Ascending aorta (tissue), 2 donors: ENCODE results near the gene PCA3. TPM values are rescaled to one million over a fixed set of nuclear protein-coding genes. Genes with fewer than 3 reads are reported as not detected.

Experiments
- DNase-seq, 2 donors: peaks; one replicate each; pipeline ENCODE4 v3.0.0-alpha.2; 2019; ENCODE audit warnings: low spot score in 2 of 2
- H3K27ac ChIP-seq, 2 donors: fragments of 200-600 bp; sonication (generic); one replicate each; pipeline ENCODE4 v1.5.1; 2016 to 2017; ENCODE audit warnings: mild to moderate bottlenecking in 1 of 2
- H3K27me3 ChIP-seq: fragments of 200-600 bp; sonication (generic); one replicate; pipeline ENCODE4 v1.5.1; 2017
- H3K36me3 ChIP-seq, 2 donors: fragments of 200-600 bp; sonication (generic); one replicate each; pipeline ENCODE4 v1.5.1; 2016
- H3K4me1 ChIP-seq, 2 donors: fragments of 200-600 bp; sonication (generic); one replicate each; pipeline ENCODE4 v1.5.1; 2016 to 2017; ENCODE audit warnings: mild to moderate bottlenecking in 1 of 2
- H3K4me3 ChIP-seq, 2 donors: fragments of 200-600 bp; sonication (generic); one replicate each; pipeline ENCODE4 v1.5.1; 2016 to 2017; ENCODE audit warnings: mild to moderate bottlenecking in 1 of 2
- H3K9me3 ChIP-seq, 2 donors: fragments of 200-600 bp; sonication (generic); one replicate each; pipeline ENCODE4 v1.5.1; 2016
- CTCF ChIP-seq, 3 experiments: fragments of 200-600 bp in 2 of 3; fragments of 450-650 bp in 1 of 3; sonication (generic) in 2 of 3; IDR thresholded peaks; one replicate each; pipeline ENCODE4 v1.5.1; 2016 to 2019; ENCODE audit warnings: antibody characterized with exemption in 3 of 3, mild to moderate bottlenecking in 1 of 3, moderate library complexity in 1 of 3
- intact Hi-C: fragments of 100-400 bp; cut with DNase I; formaldehyde crosslinking; loops from one replicate; pipeline ENCODE4 v1.15.1; 2023
- total RNA-seq: library from RNA; depleted of rRNA; stranded (reverse); fragments of >200 nt; gene quantifications from one replicate; pipeline ENCODE4 v1.1.0, GENCODE V29; 2016

PCA3 gene
- total RNA-seq, 1 donor from 2014 or later, result not detected

- DNase-seq, result no peak
- Histone ChIP-seq H3K27me3 (no peaks in the 10 kb centered on the region), H3K4me1 (peaks cover 0 to 3% of the 10 kb centered on the region in 2 donors), H3K27ac (no peak overlapping the region), H3K9me3 (no peaks in the 10 kb centered on the region), H3K36me3 (peaks cover 0 to 4% of the 10 kb centered on the region in 2 donors), H3K4me3 (no peak overlapping the region)
- intact Hi-C loops, result no loop called here
- TF ChIP-seq CTCF (IDR thresholded peaks at IDR 0.05), result no peak
Measured at GRCh38 chr9:76789840-76790239, 25.6 kb downstream of the PCA3 start.

GRCh38 chr9:76793784-76794431 lies 29.7 kb downstream of the PCA3 start:
- Histone ChIP-seq H3K27me3 (no peaks in the 10 kb centered on the region), H3K27ac (no peak overlapping the region), H3K4me3 (no peak overlapping the region), H3K9me3 (no peaks in the 10 kb centered on the region), H3K36me3 (no peaks in the 10 kb centered on the region), H3K4me1 (no peaks in the 10 kb centered on the region)
- no peak for TF ChIP-seq CTCF (IDR thresholded peaks at IDR 0.05)
- intact Hi-C loops, result no loop called here
- DNase-seq, result no peak

- Histone ChIP-seq H3K27me3 (no peaks in the 10 kb centered on the region), H3K4me3 (no peak overlapping the region), H3K9me3 (no peaks in the 10 kb centered on the region), H3K4me1 (no peaks in the 10 kb centered on the region), H3K36me3 (no peaks in the 10 kb centered on the region), H3K27ac (no peak overlapping the region)
- intact Hi-C loops, result no loop called here
- DNase-seq, result no peak
- no peak for TF ChIP-seq CTCF (IDR thresholded peaks at IDR 0.05)
Measured at GRCh38 chr9:76796296-76796695, 32.1 kb downstream of the PCA3 start.

GRCh38 chr9:76798527-76798926 lies 34.3 kb downstream of the PCA3 start:
- Histone ChIP-seq H3K4me3 (no peak overlapping the region), H3K36me3 (no peaks in the 10 kb centered on the region), H3K4me1 (no peaks in the 10 kb centered on the region), H3K9me3 (no peaks in the 10 kb centered on the region), H3K27ac (no peak overlapping the region), H3K27me3 (no peaks in the 10 kb centered on the region)
- intact Hi-C loops, result no loop called here
- no peak for DNase-seq
- no peak for TF ChIP-seq CTCF (IDR thresholded peaks at IDR 0.05)

- no peak overlapping the region for H3K27ac ChIP-seq
- intact Hi-C loops, result no loop called here
- no peak for DNase-seq
- H3K36me3 ChIP-seq, result peaks cover 4 to 9% of the 10 kb centered on the region in 2 donors
- H3K27me3 ChIP-seq, result no peaks in the 10 kb centered on the region
- H3K4me1 ChIP-seq, result no peaks in the 10 kb centered on the region
- TF ChIP-seq CTCF (IDR thresholded peaks at IDR 0.05), result no peak
- H3K4me3 ChIP-seq, result no peak overlapping the region
- H3K9me3 ChIP-seq, result no peaks in the 10 kb centered on the region
Measured at GRCh38 chr9:76799473-76799872, 35.2 kb downstream of the PCA3 start.

- Histone ChIP-seq H3K4me1 (no peaks in the 10 kb centered on the region), H3K9me3 (no peaks in the 10 kb centered on the region), H3K27me3 (no peaks in the 10 kb centered on the region), H3K36me3 (peaks cover 13 to 20% of the 10 kb centered on the region in 2 donors), H3K4me3 (no peak overlapping the region), H3K27ac (no peak overlapping the region)
- intact Hi-C loops, result no loop called here
- no peak for DNase-seq
- TF ChIP-seq CTCF (IDR thresholded peaks at IDR 0.05), result no peak
Measured at GRCh38 chr9:76800901-76801300, 36.7 kb downstream of the PCA3 start.
